ENCODE measurements around the gene TFAP2A.

The TFAP2A gene

DNA sequence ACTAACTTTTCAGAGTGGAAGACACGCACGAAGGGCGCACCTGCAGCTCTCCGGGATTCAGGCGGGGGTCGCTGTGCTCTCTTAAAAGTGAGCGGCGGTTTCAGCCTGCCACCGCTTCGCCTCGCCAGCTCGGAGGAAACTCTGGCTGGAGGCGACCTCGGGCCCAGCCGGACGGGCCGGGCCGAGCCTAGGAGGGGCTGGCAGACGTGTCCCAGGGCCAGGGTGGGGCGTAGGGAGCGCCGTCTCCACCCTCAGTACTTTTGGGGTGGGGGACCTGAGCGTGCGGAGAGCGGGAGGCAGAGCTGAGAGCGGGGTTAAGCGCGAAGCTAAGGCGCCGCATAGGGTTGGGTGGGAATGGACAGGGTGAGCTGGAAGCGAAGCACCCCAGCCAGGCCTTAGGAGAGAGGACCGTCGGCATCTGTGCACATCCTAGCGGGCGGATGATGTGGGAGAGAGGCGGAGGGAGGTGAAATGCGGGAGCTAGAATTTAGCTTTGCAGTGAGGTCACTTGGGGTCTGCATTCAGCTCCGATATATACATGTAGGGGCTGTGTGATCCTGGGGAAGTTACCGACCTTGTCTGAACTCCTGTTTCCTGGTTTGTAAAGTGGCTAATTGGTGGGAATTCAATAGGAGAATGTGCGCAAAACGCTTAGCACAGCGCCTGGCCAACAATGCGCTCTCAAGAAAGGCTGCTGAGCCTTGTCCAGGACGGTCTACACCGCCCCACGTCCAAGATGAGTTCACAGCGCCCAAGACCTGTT is 6.5 kb upstream of the TFAP2A start:
- TF ChIP-seq, protein P1, sequence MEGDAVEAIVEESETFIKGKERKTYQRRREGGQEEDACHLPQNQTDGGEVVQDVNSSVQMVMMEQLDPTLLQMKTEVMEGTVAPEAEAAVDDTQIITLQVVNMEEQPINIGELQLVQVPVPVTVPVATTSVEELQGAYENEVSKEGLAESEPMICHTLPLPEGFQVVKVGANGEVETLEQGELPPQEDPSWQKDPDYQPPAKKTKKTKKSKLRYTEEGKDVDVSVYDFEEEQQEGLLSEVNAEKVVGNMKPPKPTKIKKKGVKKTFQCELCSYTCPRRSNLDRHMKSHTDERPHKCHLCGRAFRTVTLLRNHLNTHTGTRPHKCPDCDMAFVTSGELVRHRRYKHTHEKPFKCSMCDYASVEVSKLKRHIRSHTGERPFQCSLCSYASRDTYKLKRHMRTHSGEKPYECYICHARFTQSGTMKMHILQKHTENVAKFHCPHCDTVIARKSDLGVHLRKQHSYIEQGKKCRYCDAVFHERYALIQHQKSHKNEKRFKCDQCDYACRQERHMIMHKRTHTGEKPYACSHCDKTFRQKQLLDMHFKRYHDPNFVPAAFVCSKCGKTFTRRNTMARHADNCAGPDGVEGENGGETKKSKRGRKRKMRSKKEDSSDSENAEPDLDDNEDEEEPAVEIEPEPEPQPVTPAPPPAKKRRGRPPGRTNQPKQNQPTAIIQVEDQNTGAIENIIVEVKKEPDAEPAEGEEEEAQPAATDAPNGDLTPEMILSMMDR (IDR thresholded peaks at IDR 0.05; ENCODE audit: insufficient read depth, missing control alignments) = no peak
- DNase-seq (ENCODE audit: insufficient read length, low spot score) (no peak), FAIRE-seq (no peak)

DNA sequence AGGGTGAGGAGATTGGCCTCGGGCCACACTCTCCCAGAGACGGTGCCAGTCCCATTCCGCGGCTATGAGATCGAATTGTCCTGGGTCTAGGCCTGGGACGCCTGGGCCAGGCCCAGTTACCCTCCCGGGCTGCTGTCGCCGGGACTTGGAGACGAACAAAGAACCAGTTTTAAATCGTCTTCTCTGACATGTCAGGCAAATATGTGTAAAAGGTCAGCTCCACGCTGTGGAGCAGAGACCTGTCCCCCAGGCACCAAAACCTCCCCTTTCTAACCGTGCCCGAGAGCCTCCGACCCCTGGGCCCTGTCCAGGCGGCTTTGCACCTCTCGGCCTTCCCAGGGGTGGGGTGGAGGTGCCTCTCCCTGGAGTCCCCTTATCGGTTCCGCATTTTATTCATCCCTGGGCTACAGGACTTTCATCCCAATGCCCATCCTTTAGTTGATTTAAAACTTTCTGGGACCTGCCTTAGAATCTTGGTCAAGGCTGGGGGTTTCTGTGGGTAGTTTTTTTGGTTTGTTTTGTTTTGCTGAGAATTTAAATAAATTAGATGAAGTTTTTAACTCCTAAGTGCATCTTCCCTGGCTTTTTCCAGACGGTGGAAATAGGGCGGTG is 5.8 kb upstream of the TFAP2A start:
- TF ChIP-seq, protein P1 (IDR thresholded peaks at IDR 0.05; ENCODE audit: insufficient read depth, missing control alignments) = no peak
- FAIRE-seq = no peak
- DNase-seq (ENCODE audit: insufficient read length, low spot score) = no peak

DNA sequence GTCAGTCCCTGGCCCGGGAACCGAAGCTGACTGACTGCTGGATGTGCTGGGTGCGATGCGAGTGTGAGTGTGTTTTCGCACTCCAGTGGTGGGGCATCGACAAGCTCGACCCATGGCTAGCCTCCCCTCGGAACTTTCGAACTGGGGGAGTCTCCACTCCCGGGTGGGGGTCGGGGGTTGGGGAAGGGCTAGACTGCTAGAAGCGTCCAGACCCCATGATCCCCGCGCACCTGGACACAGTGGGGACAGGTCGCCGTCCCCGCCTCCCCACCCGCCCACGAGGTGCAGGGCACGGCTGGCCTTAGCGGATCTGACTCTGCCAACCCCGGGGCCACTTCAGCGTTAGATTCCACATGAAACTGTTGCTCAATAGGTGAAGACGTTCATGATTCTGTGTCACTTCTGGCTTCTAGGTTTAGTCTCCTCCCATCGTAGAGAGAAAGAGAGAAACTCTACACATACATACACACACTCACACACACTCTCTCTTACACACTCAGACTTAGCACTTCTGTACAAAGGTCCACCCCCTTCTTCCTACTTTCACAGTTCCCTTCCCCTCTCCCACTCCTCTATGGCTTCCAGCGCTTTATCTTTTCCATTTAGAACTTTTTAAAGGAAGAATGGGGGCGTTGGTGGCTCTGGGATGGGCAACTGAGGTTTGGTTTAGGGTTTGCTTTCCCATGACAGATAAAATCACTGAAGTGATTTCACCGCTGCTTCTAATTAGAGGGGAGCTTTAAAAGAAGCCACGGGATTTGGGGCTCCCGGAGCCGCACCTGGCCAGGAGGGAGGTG is 5.1 kb upstream of the TFAP2A start:
- TF ChIP-seq, protein P1 (IDR thresholded peaks at IDR 0.05; ENCODE audit: insufficient read depth, missing control alignments) = no peak

DNA sequence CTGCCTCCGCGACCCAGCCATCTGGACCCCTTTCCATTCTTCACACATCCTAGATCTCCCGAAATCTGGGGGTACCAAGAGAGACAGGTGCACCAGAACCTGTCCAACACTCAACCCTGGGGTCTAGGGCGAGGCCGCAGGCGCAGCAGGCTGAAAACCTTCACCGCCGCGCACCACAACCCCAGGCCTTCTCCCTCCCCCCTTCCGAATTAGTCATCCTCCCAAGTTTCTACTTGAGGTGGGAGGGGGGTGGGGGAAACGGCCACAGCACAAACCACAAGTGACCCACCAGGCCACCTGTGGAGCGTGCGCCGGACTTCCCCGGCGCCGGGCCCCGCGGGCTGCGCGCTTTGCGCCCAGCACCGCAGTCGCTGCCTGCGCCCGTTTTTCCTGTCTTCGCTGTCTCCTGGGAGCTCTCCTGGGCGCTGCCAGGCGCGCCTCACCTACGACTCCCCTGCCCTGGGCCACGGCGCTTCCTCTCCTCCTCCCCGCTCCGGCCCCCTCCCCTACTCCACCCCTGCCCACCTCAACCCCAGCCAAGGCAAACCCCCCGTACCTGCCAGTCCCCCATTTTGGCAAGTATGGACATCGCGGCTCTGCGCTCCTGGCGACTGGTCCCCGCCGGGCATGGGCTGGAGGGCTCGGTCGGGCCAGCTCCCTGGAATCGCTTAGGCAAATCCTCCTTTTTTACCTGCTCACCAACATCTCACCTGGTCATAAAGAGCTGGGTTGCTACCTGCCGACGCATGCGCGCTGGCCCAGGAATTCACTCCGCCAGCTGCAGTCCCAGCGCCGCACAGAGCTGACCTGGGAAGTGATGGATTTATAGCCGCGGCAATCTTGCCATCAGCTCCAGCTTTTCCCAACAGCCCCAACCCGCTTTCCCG is 4.2 kb upstream of the TFAP2A start:
- FAIRE-seq = no peak
- TF ChIP-seq, protein P1 (IDR thresholded peaks at IDR 0.05; ENCODE audit: insufficient read depth, missing control alignments) = no peak
- DNase-seq (ENCODE audit: insufficient read length, low spot score) = no peak

More for the DNA sequence above, 5.1 kb upstream of the TFAP2A start:
- DNase-seq (ENCODE audit: insufficient read length, low spot score) = no peak
- FAIRE-seq = no peak

DNA sequence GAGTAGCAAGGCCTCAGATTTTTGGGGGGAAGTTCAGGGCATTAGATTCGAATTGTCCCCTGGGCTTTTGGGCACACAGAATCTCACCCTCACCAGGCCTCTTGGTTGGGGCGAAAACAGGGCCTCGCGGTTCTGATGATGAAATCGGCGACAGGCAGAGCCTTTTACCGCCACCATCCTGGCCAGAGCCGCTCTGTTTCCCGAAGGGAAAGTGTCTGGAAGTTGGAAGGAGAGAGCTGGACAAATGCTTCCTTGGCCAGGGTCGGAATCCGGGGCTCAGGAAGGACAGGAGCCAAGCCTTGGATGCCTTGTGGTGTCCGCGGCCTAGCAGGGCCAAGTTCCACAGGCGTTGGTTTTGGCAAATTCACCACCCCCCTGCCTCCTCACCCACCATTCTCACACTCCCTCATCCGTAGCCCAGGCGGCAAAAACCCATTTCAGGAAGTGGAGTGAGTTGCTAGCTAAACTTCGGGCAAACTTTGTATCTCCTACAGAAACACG is 3.5 kb upstream of the TFAP2A start:
- no peak for FAIRE-seq
- TF ChIP-seq, protein P1 (IDR thresholded peaks at IDR 0.05; ENCODE audit: insufficient read depth, missing control alignments) = no peak
- no peak for DNase-seq (ENCODE audit: insufficient read length, low spot score)

DNA sequence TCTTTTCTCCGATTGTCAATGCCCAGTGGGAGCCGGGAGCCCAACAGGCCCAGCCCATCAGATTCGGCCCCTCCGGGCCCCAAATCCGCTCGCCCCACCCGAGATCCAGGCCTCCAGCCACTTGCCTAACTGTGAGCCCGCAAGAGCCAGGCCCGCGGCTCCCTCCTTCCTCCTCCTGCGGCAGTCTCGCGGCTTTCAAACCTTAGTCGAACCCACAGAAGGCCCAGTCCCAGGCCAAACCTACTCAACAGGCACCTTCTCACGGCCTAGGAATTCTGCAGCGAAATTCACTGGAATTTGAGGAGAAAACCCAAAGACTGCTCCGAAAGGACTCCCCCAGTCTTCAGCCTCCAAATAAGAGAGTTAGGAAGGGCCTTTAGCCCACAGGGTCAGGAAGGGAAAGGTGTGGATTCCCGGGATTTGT is 2.8 kb upstream of the TFAP2A start:
- DNase-seq (ENCODE audit: insufficient read length, low spot score) = no peak
- TF ChIP-seq, protein P1 (IDR thresholded peaks at IDR 0.05; ENCODE audit: insufficient read depth, missing control alignments) = no peak
- no peak for FAIRE-seq
